Esophagus muscularis mucosa (tissue), 3 donors: ENCODE results near the gene ATG14.

Source experiments
- POLR2A ChIP-seq: fragments of 450-650 bp; IDR thresholded peaks from one replicate; pipeline ENCODE4 v1.6.1; 2017; ENCODE audit warnings: antibody characterized with exemption, moderate library complexity, mild to moderate bottlenecking, low read depth
- TF ChIP-seq, protein P1 (sequence below), 3 experiments: fragments of 200-600 bp in 2 of 3; fragments of 450-650 bp in 1 of 3; sonication (generic) in 2 of 3; IDR thresholded peaks; one replicate each; pipeline ENCODE4 v1.5.1; 2017 to 2019; ENCODE audit warnings: antibody characterized with exemption in 3 of 3, mild to moderate bottlenecking in 2 of 3, moderate library complexity in 1 of 3

DNA sequence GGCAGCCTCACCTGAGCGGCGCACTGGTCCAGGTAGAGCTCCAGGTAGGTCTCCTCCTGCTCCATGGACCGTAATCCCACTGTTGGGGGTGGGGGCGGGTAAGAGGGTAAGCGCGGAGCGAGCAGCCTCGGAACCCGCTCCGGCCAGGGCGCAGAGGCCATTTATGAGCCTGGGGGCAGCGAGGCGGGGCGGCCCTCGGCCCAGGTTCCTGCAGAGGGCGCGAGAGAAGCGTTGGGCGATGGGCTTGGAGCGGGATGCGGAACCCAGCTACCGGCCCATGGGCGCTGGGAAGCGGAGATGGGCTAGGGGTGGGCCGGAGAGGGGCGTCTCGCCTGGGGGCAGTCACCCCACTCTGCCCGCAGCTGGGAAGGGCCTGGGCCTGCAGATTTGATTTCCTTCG is 28.8 kb upstream of the ATG14 start, which contains the start of gene TBPL2:
- TF ChIP-seq, protein P1, sequence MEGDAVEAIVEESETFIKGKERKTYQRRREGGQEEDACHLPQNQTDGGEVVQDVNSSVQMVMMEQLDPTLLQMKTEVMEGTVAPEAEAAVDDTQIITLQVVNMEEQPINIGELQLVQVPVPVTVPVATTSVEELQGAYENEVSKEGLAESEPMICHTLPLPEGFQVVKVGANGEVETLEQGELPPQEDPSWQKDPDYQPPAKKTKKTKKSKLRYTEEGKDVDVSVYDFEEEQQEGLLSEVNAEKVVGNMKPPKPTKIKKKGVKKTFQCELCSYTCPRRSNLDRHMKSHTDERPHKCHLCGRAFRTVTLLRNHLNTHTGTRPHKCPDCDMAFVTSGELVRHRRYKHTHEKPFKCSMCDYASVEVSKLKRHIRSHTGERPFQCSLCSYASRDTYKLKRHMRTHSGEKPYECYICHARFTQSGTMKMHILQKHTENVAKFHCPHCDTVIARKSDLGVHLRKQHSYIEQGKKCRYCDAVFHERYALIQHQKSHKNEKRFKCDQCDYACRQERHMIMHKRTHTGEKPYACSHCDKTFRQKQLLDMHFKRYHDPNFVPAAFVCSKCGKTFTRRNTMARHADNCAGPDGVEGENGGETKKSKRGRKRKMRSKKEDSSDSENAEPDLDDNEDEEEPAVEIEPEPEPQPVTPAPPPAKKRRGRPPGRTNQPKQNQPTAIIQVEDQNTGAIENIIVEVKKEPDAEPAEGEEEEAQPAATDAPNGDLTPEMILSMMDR (IDR thresholded peaks at IDR 0.05), result no peak
- TF ChIP-seq POLR2A, result no peak
